Vagina (tissue), 2 donors: Measurements from ENCODE around the gene ANKRD33. TPM values are rescaled to one million over a fixed set of nuclear protein-coding genes. Genes with fewer than 3 reads are reported as not detected.
"Not testable (repeated sequence)": the region's sequence is repeated elsewhere in the genome, so short reads cannot be mapped to it uniquely, and the experiment has no call there.

Experiments used
- DNase-seq, 2 donors: peaks; one replicate each; pipeline ENCODE4 v3.0.0-alpha.2; 2017; ENCODE audit errors: extremely low spot score in 2 of 2
- H3K27ac ChIP-seq: fragments of 200-600 bp; sonication (generic); one replicate; pipeline ENCODE4 v1.5.1; 2019
- H3K27me3 ChIP-seq: fragments of 200-600 bp; sonication (generic); one replicate; pipeline ENCODE4 v1.5.1; 2019
- H3K36me3 ChIP-seq, 2 donors: fragments of 200-600 bp; sonication (generic); one replicate each; pipeline ENCODE4 v1.5.1; 2017 to 2019
- H3K4me1 ChIP-seq: fragments of 200-600 bp; sonication (generic); one replicate; pipeline ENCODE4 v1.5.1; 2019
- H3K4me3 ChIP-seq, 2 donors: fragments of 200-600 bp; sonication (generic); 1 replicate in 1 of 2; 2 replicates in 1 of 2; pipeline ENCODE4 v1.5.1; 2016 to 2019
- H3K9me3 ChIP-seq: fragments of 200-600 bp; sonication (generic); one replicate; pipeline ENCODE4 v1.5.1; 2019
- POLR2A ChIP-seq, 2 donors: fragments of 450-650 bp; IDR thresholded peaks; one replicate each; pipeline ENCODE4 v1.6.1; 2017; ENCODE audit warnings: antibody characterized with exemption in 2 of 2, mild to moderate bottlenecking in 2 of 2, moderate library complexity in 2 of 2
- POLR2AphosphoS5 ChIP-seq, 2 donors: sonication (generic); formaldehyde crosslinking; IDR thresholded peaks; one replicate each; pipeline ENCODE4 v1.9.0; 2017; ENCODE audit warnings: antibody characterized with exemption in 2 of 2, mild to moderate bottlenecking in 2 of 2, low read depth in 1 of 2; ENCODE audit not compliant: insufficient read depth in 1 of 2
- intact Hi-C: fragments of 100-400 bp; cut with DNase I; formaldehyde crosslinking; loops from one replicate; pipeline ENCODE4 v1.15.1; 2023
- total RNA-seq: library from RNA; depleted of rRNA; stranded (reverse); fragments of >200 nt; gene quantifications from one replicate; pipeline ENCODE4 v1.2.3, GENCODE V29; 2016
- TF ChIP-seq, protein P1 (sequence below), 3 experiments: fragments of 450-650 bp in 2 of 3; fragments of 200-600 bp in 1 of 3; sonication (generic) in 1 of 3; IDR thresholded peaks; one replicate each; pipeline ENCODE4 v1.5.1; 2017 to 2019; ENCODE audit warnings: antibody characterized with exemption in 3 of 3, mild to moderate bottlenecking in 2 of 3, moderate library complexity in 2 of 3

Gene ANKRD33
- total RNA-seq, 1 donor from 2014 or later = not detected

DNA sequence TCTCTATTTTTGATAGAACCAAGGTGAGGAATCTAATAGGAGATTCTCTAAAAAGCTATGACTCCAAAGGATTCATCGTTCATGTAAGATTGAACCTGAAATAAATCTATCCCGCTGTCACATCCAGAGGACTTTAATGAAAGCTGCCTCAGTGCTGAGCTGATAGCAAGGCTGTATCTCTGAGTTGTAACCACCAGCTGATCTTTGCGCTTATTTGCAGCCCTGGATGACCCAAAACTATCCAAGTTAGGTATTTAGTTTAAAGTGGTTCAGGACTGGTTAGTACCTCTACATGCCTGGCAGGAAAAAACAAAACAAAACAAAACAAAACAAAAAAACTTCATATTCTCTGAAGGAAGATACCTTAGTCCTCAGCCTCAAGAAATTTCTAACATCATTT lies 8.8 kb upstream of the ANKRD33 start:
- no peak for DNase-seq
- intact Hi-C loops = no loop called here

DNA sequence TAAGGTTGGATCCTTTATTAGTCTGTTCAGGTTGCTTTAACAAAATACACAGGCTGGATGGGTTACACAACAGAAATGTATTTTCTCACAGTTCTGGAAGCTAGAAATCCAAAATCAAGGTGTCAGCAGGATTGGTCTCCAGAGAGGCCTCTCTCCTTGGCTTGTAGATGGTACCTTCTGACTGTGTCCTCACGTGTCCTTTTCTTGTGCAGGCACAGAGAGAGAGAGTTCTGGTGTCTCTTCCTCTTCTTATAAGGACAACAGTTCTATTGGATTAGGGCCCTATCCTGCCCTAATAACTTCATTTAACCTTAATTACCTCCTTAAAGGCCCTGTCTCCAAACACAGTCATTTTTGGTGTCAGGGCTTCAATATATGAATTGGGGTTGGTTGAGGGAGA lies 4.6 kb upstream of the ANKRD33 start:
- intact Hi-C loops = no loop called here
- Histone ChIP-seq H3K36me3 (no peaks in the 10 kb centered on the region), H3K9me3 (no peaks in the 10 kb centered on the region), H3K27ac (no peak overlapping the region), H3K4me1 (peaks cover 18% of the 10 kb centered on the region), H3K4me3 (no peak overlapping the region), H3K27me3 (no peaks in the 10 kb centered on the region)
- DNase-seq = no peak
- TF ChIP-seq POLR2AphosphoS5 (IDR thresholded peaks at IDR 0.05; ENCODE audit: insufficient read depth in 1 of 2, low read depth in 1 of 2) (no peak), POLR2A (IDR thresholded peaks at IDR 0.05) (no peak)
- TF ChIP-seq, protein P1, sequence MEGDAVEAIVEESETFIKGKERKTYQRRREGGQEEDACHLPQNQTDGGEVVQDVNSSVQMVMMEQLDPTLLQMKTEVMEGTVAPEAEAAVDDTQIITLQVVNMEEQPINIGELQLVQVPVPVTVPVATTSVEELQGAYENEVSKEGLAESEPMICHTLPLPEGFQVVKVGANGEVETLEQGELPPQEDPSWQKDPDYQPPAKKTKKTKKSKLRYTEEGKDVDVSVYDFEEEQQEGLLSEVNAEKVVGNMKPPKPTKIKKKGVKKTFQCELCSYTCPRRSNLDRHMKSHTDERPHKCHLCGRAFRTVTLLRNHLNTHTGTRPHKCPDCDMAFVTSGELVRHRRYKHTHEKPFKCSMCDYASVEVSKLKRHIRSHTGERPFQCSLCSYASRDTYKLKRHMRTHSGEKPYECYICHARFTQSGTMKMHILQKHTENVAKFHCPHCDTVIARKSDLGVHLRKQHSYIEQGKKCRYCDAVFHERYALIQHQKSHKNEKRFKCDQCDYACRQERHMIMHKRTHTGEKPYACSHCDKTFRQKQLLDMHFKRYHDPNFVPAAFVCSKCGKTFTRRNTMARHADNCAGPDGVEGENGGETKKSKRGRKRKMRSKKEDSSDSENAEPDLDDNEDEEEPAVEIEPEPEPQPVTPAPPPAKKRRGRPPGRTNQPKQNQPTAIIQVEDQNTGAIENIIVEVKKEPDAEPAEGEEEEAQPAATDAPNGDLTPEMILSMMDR (IDR thresholded peaks at IDR 0.05) = no peak

More for the DNA sequence above, 8.8 kb upstream of the ANKRD33 start:
- Histone ChIP-seq H3K27ac (no peak overlapping the region), H3K9me3 (no peaks in the 10 kb centered on the region), H3K36me3 (no peaks in the 10 kb centered on the region), H3K4me1 (no peaks in the 10 kb centered on the region), H3K4me3 (no peak overlapping the region), H3K27me3 (no peaks in the 10 kb centered on the region)
- TF ChIP-seq POLR2A (IDR thresholded peaks at IDR 0.05) (no peak), POLR2AphosphoS5 (IDR thresholded peaks at IDR 0.05; ENCODE audit: insufficient read depth in 1 of 2, low read depth in 1 of 2) (no peak)
- TF ChIP-seq, protein P1 (IDR thresholded peaks at IDR 0.05) = no peak

DNA sequence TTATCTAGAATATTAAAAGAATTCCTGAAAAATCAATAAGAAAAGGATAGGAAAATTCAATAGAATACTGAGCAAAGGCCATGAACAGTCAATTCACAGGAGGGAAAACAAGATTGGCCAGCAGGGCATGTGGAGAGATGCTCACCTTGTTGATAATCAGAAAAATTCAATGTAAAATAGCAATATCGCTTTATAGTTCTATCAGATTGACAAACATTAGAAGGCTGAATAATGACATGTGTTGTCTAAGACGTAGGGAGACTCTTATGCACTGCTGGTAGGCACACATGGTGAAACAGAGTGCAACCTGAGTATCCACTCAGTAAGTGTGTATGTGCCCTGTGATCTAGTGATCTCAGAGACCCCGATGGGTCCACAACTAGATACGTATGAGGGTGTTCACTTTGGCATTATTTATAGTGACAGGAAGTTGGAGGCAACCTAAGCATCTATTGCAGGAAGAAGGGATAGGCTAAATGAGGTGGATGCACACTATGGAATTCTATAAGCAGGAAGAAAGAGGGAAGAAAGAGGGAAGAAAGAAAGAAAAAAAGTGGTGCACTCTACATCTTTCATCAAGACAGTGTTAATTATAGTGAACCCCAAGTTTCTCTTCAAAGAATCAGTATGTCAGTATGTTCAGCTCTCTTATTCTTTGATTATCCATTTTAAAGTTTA lies 3.8 kb upstream of the ANKRD33 start:
- no peak for DNase-seq
- TF ChIP-seq POLR2AphosphoS5 (IDR thresholded peaks at IDR 0.05; ENCODE audit: insufficient read depth in 1 of 2, low read depth in 1 of 2) (no peak), POLR2A (IDR thresholded peaks at IDR 0.05) (no peak)
- TF ChIP-seq, protein P1 (IDR thresholded peaks at IDR 0.05) = no peak
- no peak overlapping the region for H3K4me3 ChIP-seq
- no peaks in the 10 kb centered on the region for H3K36me3 ChIP-seq
- intact Hi-C loops = no loop called here
- H3K4me1 ChIP-seq = peaks cover 18% of the 10 kb centered on the region
- no peak overlapping the region for H3K27ac ChIP-seq
- H3K27me3 ChIP-seq = no peaks in the 10 kb centered on the region
- no peaks in the 10 kb centered on the region for H3K9me3 ChIP-seq

DNA sequence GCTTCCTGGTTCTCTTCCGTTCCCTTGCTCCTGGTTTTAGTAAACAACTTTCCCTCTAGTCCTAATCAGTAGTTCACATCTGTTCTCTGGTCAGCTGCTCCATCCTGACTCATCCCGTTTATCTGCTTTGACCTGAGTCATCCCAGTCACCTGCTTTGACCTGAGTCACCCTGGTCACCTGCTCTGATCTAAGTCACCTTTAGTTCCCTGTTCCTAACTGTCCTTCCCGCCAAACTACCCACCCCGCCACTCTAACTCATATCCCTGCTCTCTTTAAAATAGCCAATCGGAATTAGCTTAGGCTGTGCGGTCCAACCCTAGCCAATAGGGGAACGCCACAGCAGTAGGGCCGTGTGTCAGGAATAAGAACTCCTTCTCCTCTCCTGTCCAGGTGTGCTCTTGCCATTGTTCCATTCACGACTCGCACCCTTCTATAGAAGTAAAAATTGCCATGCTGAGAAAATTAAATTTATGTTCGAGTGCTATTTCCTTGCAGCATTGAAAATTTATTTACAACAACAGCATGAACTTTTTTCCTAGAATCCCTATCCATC lies 3.1 kb upstream of the ANKRD33 start:
- no peaks in the 10 kb centered on the region for H3K36me3 ChIP-seq
- no peaks in the 10 kb centered on the region for H3K27me3 ChIP-seq
- DNase-seq = no peak
- H3K4me1 ChIP-seq = peaks cover 18% of the 10 kb centered on the region
- H3K27ac ChIP-seq = peak overlapping the region; percentile 76
- intact Hi-C loops = no loop called here
- H3K4me3 ChIP-seq = no peak overlapping the region
- H3K9me3 ChIP-seq = no peaks in the 10 kb centered on the region
- TF ChIP-seq, protein P1 (IDR thresholded peaks at IDR 0.05) = no peak
- peak in 1 of 2 donors; percentile 35 for TF ChIP-seq POLR2AphosphoS5 (IDR thresholded peaks at IDR 0.05; ENCODE audit: insufficient read depth in 1 of 2, low read depth in 1 of 2)

DNA sequence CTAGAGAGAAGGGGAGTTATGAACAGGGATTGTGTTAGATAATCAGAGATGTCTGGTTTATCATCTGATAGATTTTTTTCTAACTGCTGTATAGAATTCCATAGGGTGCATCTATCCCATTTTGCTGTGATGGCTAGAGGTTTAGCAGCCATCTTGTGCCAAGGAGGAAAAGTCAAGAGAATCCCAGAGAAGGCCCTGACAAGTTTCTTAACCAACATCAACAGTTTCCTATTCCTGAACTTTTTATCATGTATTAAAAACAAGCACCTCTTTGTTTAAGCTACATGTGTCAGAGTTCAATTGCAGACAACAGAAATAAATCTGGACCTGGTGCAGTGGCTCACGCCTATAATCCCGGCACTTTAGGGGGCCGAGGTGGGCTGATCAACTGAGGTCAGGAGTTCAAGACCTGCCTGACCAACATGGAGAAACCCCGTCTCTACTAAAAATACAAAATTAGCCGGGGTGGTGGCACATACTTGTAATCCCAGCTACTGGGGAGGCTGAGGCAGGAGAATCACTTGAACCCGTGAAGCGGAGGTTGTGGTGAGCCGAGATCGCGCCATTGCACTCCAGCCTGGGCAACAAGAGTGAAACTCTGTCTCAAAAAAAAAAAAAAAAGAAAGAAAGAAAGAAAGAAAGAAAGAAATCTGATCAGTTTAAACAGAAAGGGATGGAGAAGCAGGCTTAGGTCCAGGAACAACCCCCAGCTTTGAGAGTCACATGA lies 2.4 kb upstream of the ANKRD33 start:
- not testable (repeated sequence) for H3K9me3 ChIP-seq

More for the DNA sequence above, 2.4 kb upstream of the ANKRD33 start:
- H3K27ac ChIP-seq = peak overlapping the region; percentile 76
- H3K4me3 ChIP-seq, H3K27me3 ChIP-seq, DNase-seq, H3K36me3 ChIP-seq, intact Hi-C loops: not testable (repeated sequence)
- H3K4me1 ChIP-seq = peaks cover 18% of the 10 kb centered on the region
